Stimulated activated CD8-positive, alpha-beta memory T cell treated with anti-CD3 and anti-CD28 coated beads, Interleukin-12 subunit alpha, Interleukin-12 subunit beta, amount 100 ng/mL, for 24 hours (primary cell): Measurements from ENCODE around the gene DNHD1.

Experiments
- DNase-seq: peaks from one replicate; pipeline ENCODE4 v3.0.0-alpha.2; 2020; ENCODE audit errors: extremely low read depth

Gene DNHD1

DNA sequence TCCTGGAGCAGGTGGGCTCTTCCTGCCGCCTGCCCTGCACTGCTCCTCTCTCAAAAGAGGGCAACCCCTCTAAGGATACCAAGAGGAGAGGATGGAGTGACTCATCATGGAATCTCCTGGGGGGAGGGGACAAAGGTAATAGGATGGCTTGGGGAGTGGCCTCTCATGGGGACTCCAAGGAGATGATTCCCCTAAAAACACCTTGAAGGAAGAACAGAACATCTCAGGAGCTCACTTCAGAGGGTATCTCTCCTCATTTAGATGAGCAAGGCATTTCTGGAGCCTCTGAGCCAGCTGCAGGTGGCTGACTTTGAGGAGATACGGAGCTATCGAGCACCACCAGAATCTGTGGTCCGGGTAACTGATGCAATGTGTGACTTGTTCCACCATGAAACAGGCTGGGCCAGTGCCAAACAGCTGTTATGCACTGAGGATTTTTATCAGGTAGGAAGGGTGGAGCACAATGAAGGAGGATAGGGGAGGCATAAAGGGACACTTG, 66.1 kb downstream of the DNHD1 start:
- no peak for DNase-seq

DNA sequence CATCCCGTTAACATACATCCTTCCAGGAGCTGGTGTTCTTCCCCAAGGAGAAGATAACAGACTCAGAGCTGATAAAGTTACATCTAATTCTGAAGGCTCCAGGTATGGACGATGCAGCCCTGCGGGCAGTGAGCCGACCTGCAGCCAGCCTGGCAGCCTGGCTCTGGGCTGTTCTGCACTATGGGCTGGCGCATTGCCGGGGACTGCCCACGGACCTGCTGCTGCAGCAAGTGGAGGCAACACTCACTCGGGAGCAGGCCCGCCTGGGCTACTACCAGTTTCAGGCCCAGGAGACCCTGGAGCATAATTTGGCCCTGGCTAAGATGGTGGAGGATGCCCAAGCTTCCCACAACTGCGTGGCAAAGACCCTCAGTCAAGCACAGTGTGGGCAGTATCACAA, 66.6 kb downstream of the DNHD1 start:
- DNase-seq: no peak

DNA sequence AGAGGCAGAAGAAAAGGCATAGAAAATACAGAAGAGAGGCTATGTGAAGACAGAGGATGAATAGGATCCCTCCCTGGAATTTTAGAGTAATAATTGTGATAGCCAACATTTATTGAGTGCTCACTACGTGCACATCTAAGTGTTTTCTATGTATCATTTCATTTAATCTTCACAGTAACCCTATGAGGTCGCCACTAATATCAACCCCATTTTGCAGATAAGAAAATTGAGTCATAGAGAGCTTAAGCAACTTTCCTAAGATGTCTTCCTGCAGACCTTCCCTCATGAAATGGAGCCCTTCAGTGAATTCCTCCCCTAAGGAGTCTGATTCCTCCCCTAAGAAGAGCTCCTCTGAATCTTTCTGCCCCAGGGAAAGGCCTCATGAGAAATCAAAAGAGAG, 68.2 kb downstream of the DNHD1 start:
- no peak for DNase-seq

DNA sequence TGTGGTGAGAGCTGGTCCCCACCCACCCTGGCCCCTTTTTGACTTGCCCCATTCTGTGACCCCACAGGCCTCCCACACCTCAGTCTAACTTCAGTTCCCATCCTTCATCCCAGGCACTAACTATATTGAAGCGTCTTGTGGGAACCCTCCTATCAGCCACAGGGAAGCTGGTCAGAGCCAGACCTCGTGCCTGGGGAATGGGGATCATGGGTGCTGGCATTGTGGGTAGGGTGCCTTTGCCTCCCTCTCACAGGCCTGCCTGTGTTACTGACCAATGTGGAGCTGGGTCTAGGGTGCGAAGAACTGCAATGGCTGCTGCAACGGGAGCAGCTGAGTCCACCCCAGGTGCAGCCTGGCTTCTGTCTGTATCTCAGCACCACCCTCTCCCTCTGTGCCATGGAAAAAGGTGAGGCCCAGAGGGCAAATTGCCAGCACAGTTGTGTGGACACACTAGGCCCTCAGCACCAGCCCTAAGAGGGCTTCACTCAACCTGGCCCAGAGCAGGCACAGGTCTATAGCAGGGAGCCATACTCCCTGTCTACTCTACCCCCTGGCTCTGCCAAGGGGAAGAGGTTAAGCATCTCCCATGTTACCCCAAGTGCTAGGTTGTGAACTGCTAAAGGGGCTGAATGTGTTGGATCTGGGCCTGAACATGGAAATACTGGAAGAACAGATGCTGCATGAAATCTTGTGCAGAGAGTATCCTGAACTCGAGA, 69.1 kb downstream of the DNHD1 start:
- no peak for DNase-seq

DNA sequence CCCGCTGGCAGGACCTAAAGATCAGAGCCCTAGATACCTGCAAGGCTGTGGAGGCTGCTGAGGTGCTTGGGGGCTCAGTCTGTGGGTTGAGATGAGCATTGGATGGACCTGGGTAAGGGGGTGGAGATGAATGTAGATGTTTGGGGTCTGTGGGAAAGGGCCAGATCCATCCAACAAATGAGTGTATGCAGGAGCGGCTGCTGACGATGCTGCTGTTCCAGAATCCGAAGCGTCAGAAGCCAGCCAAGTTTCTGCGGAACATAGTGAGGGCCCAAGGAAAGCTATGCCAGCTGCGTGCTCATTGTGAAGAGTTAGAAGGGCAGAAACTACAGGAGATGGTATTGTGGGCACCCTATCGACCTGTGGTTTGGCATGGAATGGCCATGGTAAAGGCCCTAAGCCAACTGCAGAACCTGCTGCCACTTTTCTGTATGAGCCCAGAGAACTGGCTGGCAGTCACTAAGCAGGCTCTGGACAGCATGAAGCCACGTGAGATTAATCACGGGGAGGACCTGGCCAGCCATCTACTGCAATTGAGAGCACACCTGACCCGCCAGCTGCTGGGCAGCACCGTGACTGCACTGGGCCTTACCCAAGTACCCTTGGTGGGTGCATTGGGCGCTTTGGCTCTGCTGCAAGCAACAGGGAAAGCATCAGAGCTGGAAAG, 69.8 kb downstream of the DNHD1 start:
- no peak for DNase-seq

DNA sequence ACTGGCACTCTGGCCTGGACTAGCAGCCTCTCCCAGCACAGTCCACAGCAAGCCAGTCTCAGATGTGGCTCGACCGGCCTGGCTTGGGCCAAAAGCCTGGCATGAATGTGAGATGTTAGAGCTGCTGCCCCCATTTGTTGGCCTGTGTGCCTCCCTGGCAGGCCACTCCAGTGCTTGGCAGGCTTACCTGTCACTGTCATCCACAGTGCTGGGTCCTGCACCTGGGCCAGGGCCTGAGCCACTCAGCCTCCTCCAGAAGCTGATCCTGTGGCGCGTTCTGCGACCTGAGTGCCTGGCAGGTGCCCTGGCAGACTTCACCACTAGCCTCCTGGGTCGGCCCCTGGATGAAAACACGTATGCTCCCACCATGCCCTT, 70.3 kb downstream of the DNHD1 start:
- DNase-seq: no peak

- DNase-seq: no peak
Observed at GRCh38 chr11:6568191-6568918, 71.3 kb downstream of the DNHD1 start.

DNA sequence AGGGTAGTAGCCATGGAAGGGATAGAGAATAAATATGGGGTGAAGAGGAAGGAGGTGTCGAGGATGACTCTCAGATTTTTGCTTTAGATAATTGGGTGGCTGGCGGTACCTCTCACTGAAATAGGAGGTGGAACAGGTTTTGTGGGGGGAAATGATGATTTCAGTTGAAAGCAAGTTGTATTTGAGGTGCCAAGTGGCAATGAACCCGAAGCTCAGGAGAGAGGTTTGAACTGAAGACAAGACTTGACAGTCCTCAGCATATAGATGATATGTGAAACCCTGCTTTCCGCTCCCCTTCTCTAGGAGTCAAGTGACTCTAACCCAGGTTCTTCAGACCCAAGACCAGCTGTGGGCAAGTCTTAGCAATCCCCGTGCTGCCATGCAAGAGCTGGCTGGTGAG, 72.6 kb downstream of the DNHD1 start:
- no peak for DNase-seq

DNA sequence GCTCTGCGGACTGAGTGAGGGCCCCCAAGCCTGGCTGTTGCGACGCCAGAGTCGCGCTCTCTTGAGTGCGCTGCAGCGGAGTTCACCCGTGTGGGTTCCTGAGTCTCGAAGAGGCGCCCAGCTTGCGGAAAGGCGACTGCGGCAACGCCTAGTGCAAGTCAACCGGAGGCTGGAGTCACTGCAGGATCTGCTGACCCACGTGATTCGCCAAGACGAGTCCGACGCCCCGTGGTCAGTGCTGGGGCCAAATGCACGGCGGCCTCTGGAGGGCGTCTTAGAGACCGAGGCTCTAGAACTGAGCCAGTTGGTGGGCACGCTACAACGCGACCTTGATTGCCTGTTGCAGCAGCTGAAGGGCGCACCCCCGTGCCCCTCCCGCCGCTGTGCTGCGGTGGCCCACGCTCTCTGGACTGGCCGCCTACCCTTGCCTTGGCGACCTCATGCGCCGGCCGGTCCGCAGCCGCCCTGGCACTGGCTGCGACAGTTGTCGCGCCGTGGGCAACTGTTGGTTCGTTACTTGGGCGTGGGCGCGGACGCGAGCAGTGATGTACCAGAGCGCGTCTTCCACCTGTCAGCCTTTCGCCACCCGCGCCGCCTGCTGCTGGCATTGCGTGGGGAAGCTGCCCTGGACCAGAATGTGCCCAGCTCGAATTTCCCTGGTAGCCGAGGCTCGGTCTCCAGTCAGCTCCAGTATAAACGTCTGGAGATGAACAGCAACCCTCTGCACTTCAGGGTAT, 73.8 kb downstream of the DNHD1 start:
- DNase-seq: no peak

- no peak for DNase-seq
Observed at GRCh38 chr11:6571434-6572008, 74.4 kb downstream of the DNHD1 start.

DNA sequence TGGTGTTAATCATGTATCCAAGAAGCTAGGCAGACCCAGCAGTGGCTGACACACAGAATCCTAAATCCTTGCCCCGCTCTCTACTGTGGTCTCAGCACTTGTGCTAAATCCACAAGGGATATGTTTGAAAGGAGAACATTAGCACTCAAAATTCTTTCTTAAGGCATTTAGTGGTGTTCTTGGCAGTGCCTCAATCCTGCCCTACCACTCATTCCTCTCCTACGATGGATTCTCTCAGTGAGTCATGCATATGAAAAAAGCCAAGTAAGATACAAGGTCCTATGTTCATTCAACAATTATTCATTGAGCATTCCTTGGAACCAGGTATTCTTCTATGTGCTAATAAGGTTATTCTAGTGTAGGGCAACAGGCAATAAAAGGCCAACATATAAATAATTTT, 75.1 kb downstream of the DNHD1 start:
- no peak for DNase-seq

GRCh38 chr11:6574816-6575715, 78.0 kb downstream of the DNHD1 start:
- no peak for DNase-seq

DNA sequence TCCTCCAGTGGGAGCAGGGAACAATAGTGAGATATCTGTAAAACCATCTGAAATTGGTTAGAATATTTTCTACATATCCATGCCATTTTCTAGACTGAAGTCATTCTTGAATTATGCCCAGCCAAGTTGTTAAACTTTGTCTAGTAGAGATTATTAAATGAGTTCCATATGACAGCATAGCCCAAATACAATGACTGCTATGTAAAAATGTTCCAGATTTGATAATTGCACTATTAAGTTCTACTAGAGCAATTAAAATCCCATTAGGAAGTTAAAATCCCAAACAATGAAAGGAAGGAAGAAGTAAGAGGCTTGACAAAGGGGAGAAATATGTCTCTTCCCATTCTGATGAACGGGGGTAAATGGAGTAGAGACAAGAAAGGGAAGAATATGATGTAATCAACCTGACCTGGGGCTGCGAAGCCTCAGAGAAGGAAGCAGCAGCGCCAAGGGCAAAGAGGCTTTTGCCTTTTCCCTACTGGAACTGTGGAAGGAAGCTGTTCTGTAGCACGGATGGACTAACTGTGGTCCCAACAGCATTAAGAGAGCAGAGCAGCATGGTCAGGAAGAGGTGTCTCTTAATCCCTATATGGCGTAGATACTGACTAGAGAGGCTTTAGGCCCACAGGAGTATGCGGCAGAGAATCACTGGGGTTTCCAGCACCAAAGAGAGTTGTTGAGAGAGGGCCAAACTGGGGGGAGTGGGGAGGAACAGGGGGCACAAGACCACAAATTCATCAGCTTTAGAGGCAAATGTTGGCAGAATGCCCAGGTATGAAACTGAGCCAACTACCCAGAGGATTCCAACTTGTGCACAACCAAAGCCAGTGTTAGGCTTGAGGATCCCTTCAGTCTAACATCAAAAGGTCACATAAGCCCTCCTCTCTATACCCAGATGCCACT, 79.6 kb downstream of the DNHD1 start:
- DNase-seq: no peak

GRCh38 chr11:6578134-6578533, 81.1 kb downstream of the DNHD1 start:
- no peak for DNase-seq

DNA sequence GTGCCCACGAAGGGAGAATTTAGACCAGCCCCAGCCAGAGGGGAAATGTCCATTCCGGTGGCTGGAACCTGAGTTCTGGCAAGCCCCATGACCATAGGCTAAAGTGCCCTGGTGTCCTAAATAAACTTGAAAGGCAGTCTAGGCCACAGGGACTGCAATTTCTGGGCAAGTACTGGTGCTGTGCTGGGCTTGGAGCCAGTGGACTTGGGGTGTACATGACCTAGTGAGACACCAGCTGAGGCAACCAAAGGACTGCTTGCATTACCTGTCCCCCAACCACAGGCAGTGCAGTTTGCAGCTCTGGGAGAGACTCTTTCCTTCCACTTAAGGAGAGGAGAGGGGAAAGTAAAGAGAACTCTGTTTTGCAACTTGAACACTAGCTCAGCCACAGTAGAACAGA, 82.6 kb downstream of the DNHD1 start:
- no peak for DNase-seq

GRCh38 chr11:6583584-6583983, 86.5 kb downstream of the DNHD1 start:
- DNase-seq: no peak

DNA sequence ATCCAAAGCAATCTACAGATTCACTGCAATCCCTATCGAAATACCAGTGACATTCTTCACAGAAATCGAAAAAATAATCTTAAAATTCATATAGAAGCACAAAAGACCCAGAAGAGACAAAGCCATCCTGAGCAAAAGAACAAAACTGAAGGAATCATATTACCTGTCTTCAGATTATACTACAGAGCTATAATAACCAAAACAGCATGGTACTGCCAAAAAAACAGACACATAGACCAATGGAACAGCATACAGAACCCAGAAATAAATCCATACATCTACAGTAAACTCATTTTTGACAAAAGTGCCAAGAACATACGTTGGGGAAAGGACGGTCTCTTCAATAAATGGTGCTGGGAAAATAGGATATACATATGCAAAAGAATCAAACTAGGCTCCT, 87.4 kb downstream of the DNHD1 start:
- no peak for DNase-seq

DNA sequence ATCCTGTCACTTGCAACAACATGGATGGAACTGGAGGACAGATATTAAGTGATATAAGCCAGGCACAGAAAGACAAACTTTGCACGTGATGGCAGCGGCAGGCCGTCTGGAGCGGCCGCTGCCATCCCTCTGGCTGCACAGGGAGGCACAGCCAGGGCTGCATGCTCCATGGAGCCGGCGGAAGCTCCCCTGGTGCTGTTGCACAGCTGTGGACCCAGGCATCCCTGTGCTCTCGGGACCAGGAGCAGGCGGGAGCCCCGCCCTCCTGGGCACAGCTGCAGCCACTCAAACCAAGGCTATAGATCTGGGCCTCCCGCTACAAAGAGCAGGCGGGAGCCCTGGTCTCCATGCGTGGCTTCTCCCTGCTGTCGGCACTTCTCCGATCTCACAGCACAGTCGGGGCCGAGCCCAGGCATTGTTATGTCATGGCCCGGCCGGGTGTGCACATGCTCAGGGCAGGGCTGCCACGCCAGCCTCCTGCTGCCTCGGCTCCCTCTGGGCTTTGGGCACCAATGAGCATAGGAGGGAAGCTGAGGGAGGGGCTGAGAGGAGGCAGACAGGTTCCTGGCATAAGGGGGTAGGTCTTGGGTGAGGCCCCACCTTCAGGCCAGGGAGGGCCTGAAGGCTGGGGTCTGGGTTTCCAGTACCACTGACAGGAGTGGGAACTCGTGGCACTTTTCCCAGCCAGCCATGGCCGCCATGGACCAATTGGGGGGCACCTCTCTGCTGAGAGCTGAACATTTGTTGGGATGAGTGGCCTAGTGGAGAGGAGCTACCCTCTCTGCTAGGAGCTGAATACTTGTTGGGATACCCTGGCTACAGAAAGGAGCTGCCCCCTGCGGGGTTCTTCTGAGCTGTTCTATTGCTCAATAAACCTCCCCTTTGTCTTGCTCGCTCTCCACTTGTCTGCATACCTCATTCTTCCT, 89.6 kb downstream of the DNHD1 start:
- DNase-seq: no peak
